ENCODE data around the gene POLDIP3.
"Not testable (repeated sequence)": the region's sequence is repeated elsewhere in the genome, so short reads cannot be mapped to it uniquely, and the experiment has no call there.

The POLDIP3 gene

GRCh38 chr22:42619261-42620063 is 4.8 kb upstream of the POLDIP3 start:
- DNase-seq (ENCODE audit: low read depth in 2 of 2), result no peak

GRCh38 chr22:42617155-42617983 is 2.7 kb upstream of the POLDIP3 start:
- no peak for DNase-seq (ENCODE audit: low read depth in 2 of 2)

GRCh38 chr22:42615860-42616175 is 1.1 kb upstream of the POLDIP3 start:
- DNase-seq (ENCODE audit: low read depth in 2 of 2), result not testable (repeated sequence)

- DNase-seq (ENCODE audit: low read depth in 2 of 2), result peak; percentile 78 to 86
These were observed 593 bp upstream of the POLDIP3 start for GRCh38 chr22:42615092-42615859.

GRCh38 chr22:42613872-42614301 is 796 bp downstream of the POLDIP3 start:
- no peak for DNase-seq (ENCODE audit: low read depth in 2 of 2)

GRCh38 chr22:42612336-42612735 is 2.3 kb downstream of the POLDIP3 start:
- no peak for DNase-seq (ENCODE audit: low read depth in 2 of 2)

- no peak for DNase-seq (ENCODE audit: low read depth in 2 of 2)
These were observed 3.6 kb downstream of the POLDIP3 start for GRCh38 chr22:42611051-42611450.

GRCh38 chr22:42610186-42610585 is 4.5 kb downstream of the POLDIP3 start:
- no peak for DNase-seq (ENCODE audit: low read depth in 2 of 2)

GRCh38 chr22:42608823-42609361 is 5.8 kb downstream of the POLDIP3 start:
- no peak for DNase-seq (ENCODE audit: low read depth in 2 of 2)

GRCh38 chr22:42608136-42608822 is 6.4 kb downstream of the POLDIP3 start:
- no peak for DNase-seq (ENCODE audit: low read depth in 2 of 2)

- not testable (repeated sequence) for DNase-seq (ENCODE audit: low read depth in 2 of 2)
These were observed 7.0 kb downstream of the POLDIP3 start for GRCh38 chr22:42607641-42608040.

GRCh38 chr22:42604403-42604802 is 10.3 kb downstream of the POLDIP3 start:
- DNase-seq (ENCODE audit: low read depth in 2 of 2), result no peak

GRCh38 chr22:42603427-42603826 is 11.3 kb downstream of the POLDIP3 start:
- DNase-seq (ENCODE audit: low read depth in 2 of 2), result no peak

- DNase-seq (ENCODE audit: low read depth in 2 of 2), result no peak
These were observed 12.2 kb downstream of the POLDIP3 start for GRCh38 chr22:42602470-42602869.

- DNase-seq (ENCODE audit: low read depth in 2 of 2), result no peak
These were observed 12.7 kb downstream of the POLDIP3 start for GRCh38 chr22:42601879-42602465.

- DNase-seq (ENCODE audit: low read depth in 2 of 2), result no peak
These were observed 17.7 kb downstream of the POLDIP3 start for GRCh38 chr22:42596863-42597530.

- DNase-seq (ENCODE audit: low read depth in 2 of 2), result no peak
These were observed 18.3 kb downstream of the POLDIP3 start for GRCh38 chr22:42596336-42596735.

GRCh38 chr22:42595434-42595833 is 19.2 kb downstream of the POLDIP3 start:
- DNase-seq (ENCODE audit: low read depth in 2 of 2), result no peak

GRCh38 chr22:42591987-42592386 is 22.7 kb downstream of the POLDIP3 start:
- no peak for DNase-seq (ENCODE audit: low read depth in 2 of 2)

- no peak for DNase-seq (ENCODE audit: low read depth in 2 of 2)
These were observed 27.0 kb downstream of the POLDIP3 start for GRCh38 chr22:42587588-42588175.
